ENCODE results near the gene TEX13D. TPM values are rescaled to one million over a fixed set of nuclear protein-coding genes. Genes with fewer than 3 reads are reported as not detected.

TEX13D gene
- total and polyA plus RNA-seq, 2 of the 8 experiments (the other 6 are each of a cell fraction or from before 2014, with no cell fraction given) = 0.03 to 0.07 TPM

- no peaks in the 10 kb centered on the region for H4K20me1 ChIP-seq (replicated peaks in 1 of 2; ENCODE audit: control insufficient read depth in 1 of 2, insufficient read depth in 2 of 2, low read length in 2 of 2)
- no peak overlapping the region for H2AK5ac ChIP-seq (ENCODE audit: low read depth, low read length)
- no peak overlapping the region for H3K23ac ChIP-seq (ENCODE audit: insufficient read length)
- H2BK12ac ChIP-seq (ENCODE audit: low read depth, low read length) = no peak overlapping the region
- H3K4me1 ChIP-seq (replicated peaks in 1 of 4; ENCODE audit: control insufficient read depth in 3 of 4, insufficient read depth in 4 of 4, low read length in 3 of 4) = no peaks in the 10 kb centered on the region
- TF ChIP-seq RBBP5 (IDR thresholded peaks at IDR 0.05; ENCODE audit: borderline replicate concordance, low read depth, low read length) (no peak), POU5F1 (IDR thresholded peaks at IDR 0.05; ENCODE audit: low read depth, low read length) (no peak), TCF12 (IDR thresholded peaks at IDR 0.05; ENCODE audit: low read depth, low read length) (no peak), KDM1A (IDR thresholded peaks at IDR 0.05; ENCODE audit: borderline replicate concordance, low read length) (no peak), CTCF (IDR thresholded peaks at IDR 0.05; ENCODE audit: control extremely low read depth in 1 of 3, insufficient read depth in 1 of 3, low read depth in 1 of 3, low read length in 3 of 3) (no peak), SRF (IDR thresholded peaks at IDR 0.05; ENCODE audit: low read depth, low read length) (no peak), CBX8 (IDR thresholded peaks at IDR 0.05; ENCODE audit: borderline replicate concordance, low read depth, low read length) (no peak), ATF3 (IDR thresholded peaks at IDR 0.05; ENCODE audit: insufficient read depth, low read depth, low read length) (no peak)
- H3K23me2 ChIP-seq (ENCODE audit: low read depth, low read length) = no peaks in the 10 kb centered on the region
- H2BK15ac ChIP-seq (ENCODE audit: low read length) = no peak overlapping the region
- no peak overlapping the region for H3K4me2 ChIP-seq (ENCODE audit: insufficient read depth in 1 of 2, low read depth in 2 of 2, low read length in 2 of 2)
- H4K5ac ChIP-seq (ENCODE audit: insufficient read length, low read depth, low read length) = no peak overlapping the region
- no peaks in the 10 kb centered on the region for H3K36me3 ChIP-seq (ENCODE audit: control insufficient read depth in 2 of 4, insufficient read depth in 4 of 4, low read length in 3 of 4)
- no peak overlapping the region for H3K4ac ChIP-seq (replicated peaks; ENCODE audit: insufficient read length, low read depth, low read length)
- no peaks in the 10 kb centered on the region for H3K9me3 ChIP-seq (ENCODE audit: insufficient read depth in 2 of 2, low read depth in 1 of 2, low read length in 1 of 2)
- no peaks in the 10 kb centered on the region for H3K79me1 ChIP-seq (ENCODE audit: low read depth, low read length)
- peak; percentile 39 for FAIRE-seq
- H3K18ac ChIP-seq (ENCODE audit: extremely low read depth, low read length) = no peak overlapping the region
- H3K14ac ChIP-seq (ENCODE audit: insufficient read length) = no peak overlapping the region
- no peak overlapping the region for H4K8ac ChIP-seq (ENCODE audit: extremely low read depth, insufficient read depth, low read length)
- H4K91ac ChIP-seq (replicated peaks; ENCODE audit: insufficient read length, low read length) = no peak overlapping the region
- H2BK5ac ChIP-seq (ENCODE audit: low read depth, low read length) = no peak overlapping the region
- H3K4me3 ChIP-seq (ENCODE audit: extremely low read depth in 1 of 4, insufficient read depth in 2 of 4, low read depth in 3 of 4, low read length in 4 of 4) = no peak overlapping the region
- ChIA-PET POLR2A (ENCODE audit: partially characterized antibody) (no interaction called here), CTCF (ENCODE audit: partially characterized antibody) (no interaction called here)
- H3K79me2 ChIP-seq (ENCODE audit: control insufficient read depth in 1 of 2, insufficient read depth in 2 of 2, low read length in 2 of 2) = no peaks in the 10 kb centered on the region
- no peak overlapping the region for H3K9ac ChIP-seq (replicated peaks in 1 of 4; ENCODE audit: extremely low read depth in 1 of 4, low read depth in 3 of 4, low read length in 3 of 4)
- no peak for DNase-seq (ENCODE audit: low read depth in 1 of 2, low spot score in 2 of 2)
- H3K27me3 ChIP-seq (replicated peaks in 1 of 4; ENCODE audit: control insufficient read depth in 3 of 4, extremely low read depth in 1 of 4, insufficient read depth in 3 of 4, low read length in 3 of 4) = no peaks in the 10 kb centered on the region
- no peak overlapping the region for H2BK20ac ChIP-seq (ENCODE audit: low read length)
- H2BK120ac ChIP-seq (replicated peaks; ENCODE audit: low read depth, low read length) = no peak overlapping the region
- no peak overlapping the region for H2AFZ ChIP-seq (ENCODE audit: low read length)
- H3K27ac ChIP-seq (ENCODE audit: low read depth, low read length) = no peak overlapping the region
- no peak overlapping the region for H3K56ac ChIP-seq (replicated peaks; ENCODE audit: insufficient read length, low read depth, low read length)
These were observed 10.6 kb downstream of the TEX13D start for GRCh38 chrX:124343016-124343415.
